GM23338 (cell line): ENCODE measurements around the gene LNX1.

Experiments used
- CTCF ChIP-seq, 2 experiments: fragments of 200-600 bp in 1 of 2; sonication (generic) in 1 of 2; conservative IDR thresholded peaks; 2 replicates each; pipeline versions ENCODE4 v1.5.1 to v1.6.1; 2016 to 2017; ENCODE audit warnings: antibody characterized with exemption in 2 of 2, low read depth in 2 of 2, mild to moderate bottlenecking in 2 of 2, moderate library complexity in 1 of 2
- EZH2 ChIP-seq: fragments of 200-600 bp; sonication (generic); IDR thresholded peaks from one replicate; pipeline ENCODE4 v1.8.0; 2017; ENCODE audit warnings: antibody characterized with exemption, mild to moderate bottlenecking, low read depth; ENCODE audit not compliant: unreplicated experiment
- EZH2phosphoT487 ChIP-seq: fragments of 200-600 bp; sonication (generic); IDR thresholded peaks from one replicate; pipeline ENCODE4 v1.8.1; 2018; ENCODE audit warnings: antibody characterized with exemption; ENCODE audit not compliant: unreplicated experiment
- STAT1 ChIP-seq: IDR thresholded peaks from one replicate; pipeline ENCODE4 v1.6.1; 2016; ENCODE audit warnings: antibody characterized with exemption; ENCODE audit not compliant: unreplicated experiment

- TF ChIP-seq CTCF (conservative IDR thresholded peaks at IDR 0.05; ENCODE audit: low read depth in 2 of 2) (no peak), EZH2 (no peak), EZH2phosphoT487 (no peak), STAT1 (no peak)
These were observed 9.1 kb downstream of the LNX1 start for GRCh38 chr4:53582194-53582593.
